Measurements from ENCODE around the gene PATJ. TPM values are rescaled to one million over a fixed set of nuclear protein-coding genes. Genes with fewer than 3 reads are reported as not detected.

The PATJ gene
- total RNA-seq, 4 donors from 2014 or later, result 119 to 299 (median 149) TPM

DNA sequence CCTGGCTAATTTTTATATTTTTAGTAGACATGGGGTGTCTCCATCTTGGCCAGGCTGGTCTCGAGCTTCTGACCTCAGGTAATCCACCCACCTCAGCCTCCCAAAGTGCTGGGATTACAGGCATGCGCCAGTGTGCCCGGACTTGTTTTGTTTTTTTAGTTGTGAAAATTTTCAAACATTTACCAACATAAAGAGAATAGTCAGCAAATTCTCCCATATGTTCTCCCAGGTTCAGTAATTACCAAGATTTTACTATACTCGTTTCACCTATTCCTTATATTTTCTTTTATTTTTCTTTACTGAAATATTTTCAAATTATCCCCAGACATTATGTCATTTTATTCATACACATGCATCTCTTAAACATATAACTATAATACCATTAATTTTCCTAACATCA is 234.3 kb downstream of the PATJ start:
- in situ Hi-C loops (cut with MboI; ENCODE audit: low pct_ligation_motif_present in 1 of 4, low pct_unique_long_range_greater_than_20kb in 1 of 4, low sequenced_read_pairs in 3 of 4), result no loop called here
- Histone ChIP-seq H3K4me3 (no peak overlapping the region), H3K36me3 (no peaks in the 10 kb centered on the region), H3K27me3 (no peaks in the 10 kb centered on the region), H3K9me3 (no peaks in the 10 kb centered on the region), H3K27ac (no peak overlapping the region), H3K4me1 (no peaks in the 10 kb centered on the region)
- intact Hi-C loops (cut with DNase I; ENCODE audit: low total_unique reads), result no loop called here
- TF ChIP-seq EP300 (IDR thresholded peaks at IDR 0.05; ENCODE audit: low read depth), result no peak
- TF ChIP-seq, protein P1, sequence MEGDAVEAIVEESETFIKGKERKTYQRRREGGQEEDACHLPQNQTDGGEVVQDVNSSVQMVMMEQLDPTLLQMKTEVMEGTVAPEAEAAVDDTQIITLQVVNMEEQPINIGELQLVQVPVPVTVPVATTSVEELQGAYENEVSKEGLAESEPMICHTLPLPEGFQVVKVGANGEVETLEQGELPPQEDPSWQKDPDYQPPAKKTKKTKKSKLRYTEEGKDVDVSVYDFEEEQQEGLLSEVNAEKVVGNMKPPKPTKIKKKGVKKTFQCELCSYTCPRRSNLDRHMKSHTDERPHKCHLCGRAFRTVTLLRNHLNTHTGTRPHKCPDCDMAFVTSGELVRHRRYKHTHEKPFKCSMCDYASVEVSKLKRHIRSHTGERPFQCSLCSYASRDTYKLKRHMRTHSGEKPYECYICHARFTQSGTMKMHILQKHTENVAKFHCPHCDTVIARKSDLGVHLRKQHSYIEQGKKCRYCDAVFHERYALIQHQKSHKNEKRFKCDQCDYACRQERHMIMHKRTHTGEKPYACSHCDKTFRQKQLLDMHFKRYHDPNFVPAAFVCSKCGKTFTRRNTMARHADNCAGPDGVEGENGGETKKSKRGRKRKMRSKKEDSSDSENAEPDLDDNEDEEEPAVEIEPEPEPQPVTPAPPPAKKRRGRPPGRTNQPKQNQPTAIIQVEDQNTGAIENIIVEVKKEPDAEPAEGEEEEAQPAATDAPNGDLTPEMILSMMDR (IDR thresholded peaks at IDR 0.05), result no peak
- no peak for TF ChIP-seq POLR2A (IDR thresholded peaks at IDR 0.05)
- no peak for TF ChIP-seq POLR2AphosphoS5 (IDR thresholded peaks at IDR 0.05)
- no peak for DNase-seq
- WGBS, 2 donors (ENCODE audit: low coverage in 1 of 2), result 88 to 96% methylated on average over 4 of the region's 4 CpGs

DNA sequence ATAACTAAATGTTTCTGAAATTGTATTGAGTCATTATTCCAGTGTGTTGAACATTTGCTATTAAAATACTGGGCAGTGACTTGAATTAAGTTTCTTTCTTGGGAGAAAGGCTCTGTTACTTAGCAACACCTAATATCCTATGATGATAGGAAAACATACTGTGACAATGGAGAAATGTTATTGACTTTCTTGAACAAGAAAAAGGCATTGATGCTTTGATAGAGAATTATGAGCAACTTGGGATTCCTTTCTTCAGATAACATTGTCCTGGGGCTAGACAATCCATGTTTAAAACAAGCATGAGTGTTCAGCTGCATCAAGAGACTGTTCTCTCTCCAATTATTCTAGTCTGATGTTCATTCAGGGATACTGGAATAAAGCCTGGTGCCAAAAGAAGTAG is 236.5 kb downstream of the PATJ start:
- DNase-seq, result no peak
- no peaks in the 10 kb centered on the region for H3K4me1 ChIP-seq
- in situ Hi-C loops (cut with MboI; ENCODE audit: low pct_ligation_motif_present in 1 of 4, low pct_unique_long_range_greater_than_20kb in 1 of 4, low sequenced_read_pairs in 3 of 4) (no loop called here), intact Hi-C loops (cut with DNase I; ENCODE audit: low total_unique reads) (no loop called here)
- no peaks in the 10 kb centered on the region for H3K27me3 ChIP-seq
- no peak overlapping the region for H3K4me3 ChIP-seq
- no peak overlapping the region for H3K27ac ChIP-seq
- no peaks in the 10 kb centered on the region for H3K9me3 ChIP-seq
- H3K36me3 ChIP-seq, result no peaks in the 10 kb centered on the region
- TF ChIP-seq POLR2AphosphoS5 (IDR thresholded peaks at IDR 0.05) (no peak), POLR2A (IDR thresholded peaks at IDR 0.05) (no peak), EP300 (IDR thresholded peaks at IDR 0.05; ENCODE audit: low read depth) (no peak)
- TF ChIP-seq, protein P1 (IDR thresholded peaks at IDR 0.05), result no peak

DNA sequence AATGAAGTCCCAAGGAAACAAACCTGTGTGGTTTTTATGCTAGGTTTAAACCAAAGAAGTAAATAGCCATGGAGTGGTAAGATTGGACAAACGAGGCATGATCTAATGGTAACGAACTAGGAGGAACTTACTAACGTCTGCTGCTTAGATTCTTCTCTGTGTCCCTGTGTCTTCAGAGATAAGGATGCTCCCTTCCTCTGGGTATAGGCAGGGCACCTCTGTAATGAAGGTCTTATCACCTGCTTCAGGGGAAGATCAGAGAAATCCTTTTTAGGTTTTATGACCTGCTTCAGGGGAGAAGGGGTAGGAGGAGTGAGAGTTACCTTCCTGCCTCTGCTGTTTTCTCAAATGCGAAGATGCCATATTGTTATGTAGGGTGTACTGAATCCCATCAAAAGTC is 237.4 kb downstream of the PATJ start:
- no peak overlapping the region for H3K27ac ChIP-seq
- H3K4me1 ChIP-seq, result no peaks in the 10 kb centered on the region
- WGBS, 2 donors (ENCODE audit: low coverage in 1 of 2), result 80 to 88% methylated on average over 4 of the region's 4 CpGs
- in situ Hi-C loops (cut with MboI; ENCODE audit: low pct_ligation_motif_present in 1 of 4, low pct_unique_long_range_greater_than_20kb in 1 of 4, low sequenced_read_pairs in 3 of 4) (no loop called here), intact Hi-C loops (cut with DNase I; ENCODE audit: low total_unique reads) (no loop called here)
- no peak overlapping the region for H3K4me3 ChIP-seq
- no peaks in the 10 kb centered on the region for H3K9me3 ChIP-seq
- no peaks in the 10 kb centered on the region for H3K36me3 ChIP-seq
- no peaks in the 10 kb centered on the region for H3K27me3 ChIP-seq
- no peak for TF ChIP-seq POLR2A (IDR thresholded peaks at IDR 0.05)
- no peak for TF ChIP-seq EP300 (IDR thresholded peaks at IDR 0.05; ENCODE audit: low read depth)
- DNase-seq, result no peak

DNA sequence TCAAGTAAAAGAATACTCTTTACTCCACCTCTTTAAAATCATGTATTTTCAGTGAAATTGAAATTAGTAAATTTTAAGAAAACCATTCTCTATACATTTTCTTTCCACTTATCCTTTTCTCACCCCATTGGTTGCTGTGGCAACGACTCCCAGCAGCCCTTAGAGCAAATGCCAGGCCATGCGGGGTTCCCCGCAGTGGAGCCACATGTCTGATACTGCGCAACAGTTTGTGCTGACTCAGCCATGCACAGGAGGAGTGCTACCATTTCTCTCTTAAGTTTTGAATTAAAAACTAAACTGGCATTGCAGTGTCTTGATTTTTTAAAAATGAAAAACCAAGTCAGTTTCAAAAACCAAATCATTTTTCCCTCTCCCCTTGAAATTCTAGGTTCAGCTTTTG is 238.3 kb downstream of the PATJ start:
- Histone ChIP-seq H3K4me3 (no peak overlapping the region), H3K27ac (no peak overlapping the region), H3K36me3 (no peaks in the 10 kb centered on the region), H3K27me3 (no peaks in the 10 kb centered on the region), H3K9me3 (no peaks in the 10 kb centered on the region), H3K4me1 (no peaks in the 10 kb centered on the region)
- intact Hi-C loops (cut with DNase I; ENCODE audit: low total_unique reads) (no loop called here), in situ Hi-C loops (cut with MboI; ENCODE audit: low pct_ligation_motif_present in 1 of 4, low pct_unique_long_range_greater_than_20kb in 1 of 4, low sequenced_read_pairs in 3 of 4) (no loop called here)
- no peak for DNase-seq
- TF ChIP-seq POLR2A (IDR thresholded peaks at IDR 0.05) (no peak), EP300 (IDR thresholded peaks at IDR 0.05; ENCODE audit: low read depth) (no peak)
- 92 to 100% methylated on average over 1 to 4 of the region's 4 CpGs for WGBS, 2 donors (ENCODE audit: low coverage in 1 of 2)

DNA sequence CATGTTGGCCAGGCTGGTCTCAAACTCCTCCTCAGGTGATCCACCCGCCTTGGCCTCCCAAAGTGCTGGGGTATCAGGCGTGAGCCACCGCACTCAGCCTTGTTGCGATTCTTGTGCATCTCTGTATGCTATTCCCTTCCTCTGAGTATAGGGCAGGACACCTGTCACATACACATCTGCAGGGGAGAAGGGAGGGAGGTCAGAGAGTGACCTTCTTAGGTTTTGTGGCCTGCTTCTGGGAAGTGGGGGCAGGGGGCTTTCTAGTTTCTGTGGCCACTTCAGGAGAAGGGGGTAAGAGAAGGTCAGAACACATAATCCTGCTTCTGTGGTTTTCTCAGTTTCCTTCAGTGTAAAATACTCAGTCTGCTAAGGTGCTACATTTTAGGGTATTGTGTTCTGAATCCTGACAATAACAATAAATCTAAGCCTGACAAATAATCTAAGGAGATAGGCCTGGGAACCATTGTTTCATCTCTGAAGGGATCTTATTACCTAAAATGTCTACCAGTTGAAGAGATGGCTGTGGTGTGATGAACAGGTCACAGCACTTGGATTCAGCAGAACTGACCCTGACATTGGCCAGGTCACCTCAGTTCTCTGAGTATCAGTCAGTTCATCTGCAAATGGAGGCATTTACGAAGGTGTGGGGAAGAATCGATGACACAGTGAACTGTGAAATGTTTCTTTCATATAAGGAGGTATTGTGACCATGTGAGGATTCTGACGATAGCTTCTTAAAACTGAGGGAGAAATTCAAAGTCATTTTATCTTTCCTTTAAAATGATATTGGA is 239.8 kb downstream of the PATJ start:
- WGBS, 2 donors (ENCODE audit: low coverage in 1 of 2), result 94 to 95% methylated on average over 4 to 7 of the region's 7 CpGs
- TF ChIP-seq POLR2AphosphoS5 (IDR thresholded peaks at IDR 0.05) (no peak), POLR2A (IDR thresholded peaks at IDR 0.05) (no peak), EP300 (IDR thresholded peaks at IDR 0.05; ENCODE audit: low read depth) (no peak)
- TF ChIP-seq, protein P1 (IDR thresholded peaks at IDR 0.05), result no peak
- Histone ChIP-seq H3K4me1 (no peaks in the 10 kb centered on the region), H3K9me3 (no peaks in the 10 kb centered on the region), H3K36me3 (no peaks in the 10 kb centered on the region), H3K4me3 (no peak overlapping the region), H3K27ac (no peak overlapping the region), H3K27me3 (no peaks in the 10 kb centered on the region)
- in situ Hi-C loops (cut with MboI; ENCODE audit: low pct_ligation_motif_present in 1 of 4, low pct_unique_long_range_greater_than_20kb in 1 of 4, low sequenced_read_pairs in 3 of 4), result no loop called here
- intact Hi-C loops (cut with DNase I; ENCODE audit: low total_unique reads), result no loop called here
- DNase-seq, result no peak
